IMR-90 (cell line): ENCODE measurements around the gene SECISBP2. TPM values are rescaled to one million over a fixed set of nuclear protein-coding genes. Genes with fewer than 3 reads are reported as not detected.
A peak's percentile ranks its signal among the peaks of the same experiment; 100 is the strongest.

Experiments used
- ATAC-seq: fragments of 200-7000 bp; cut with Tn5 transposase; 2 replicates; pipeline ENCODE4 v1.9.1; 2020; ENCODE audit warnings: low read depth, mild to moderate bottlenecking, moderate library complexity
- BruUV-seq: library from RNA; stranded (reverse); fragments of 400-500 nt; replicated peaks from 2 replicates; lab custom pipeline; 2021; lab: Mats Ljungman, UMichigan
- CTCF ChIA-PET: fragments of 300-600 bp; formaldehyde crosslinking; extraction: SDS; loops from one replicate; lab custom pipeline; 2021; ENCODE audit warnings: antibody characterized with exemption; lab: Yijun Ruan, JAX
- POLR2A ChIA-PET: fragments of 300-600 bp; sonication (Branson Sonifier 250); formaldehyde crosslinking; loops from one replicate; lab custom pipeline; 2022; ENCODE audit warnings: antibody characterized with exemption; ENCODE audit not compliant: unreplicated experiment; lab: Charles Lee
- DNase-seq: peaks from one replicate; pipeline ENCODE4 v3.0.0; 2013
- H2AFZ ChIP-seq: replicated peaks from 2 replicates; pipeline ENCODE3; 2013; ENCODE audit warnings: low read length, mild to moderate bottlenecking; ENCODE audit not compliant: poor library complexity
- H2AK5ac ChIP-seq: 2 replicates; pipeline ENCODE4 v1.6.1; 2013; ENCODE audit warnings: low read depth, low read length, inconsistent platforms
- H2AK9ac ChIP-seq: replicated peaks from 2 replicates; pipeline ENCODE3; 2013; ENCODE audit warnings: mild to moderate bottlenecking, low read depth, low read length, moderate library complexity; ENCODE audit not compliant: poor library complexity
- H2BK120ac ChIP-seq: 2 replicates; pipeline ENCODE4 v1.6.1; 2013; ENCODE audit warnings: low read depth, low read length, inconsistent platforms
- H2BK15ac ChIP-seq: 3 replicates; pipeline ENCODE4 v1.6.1; 2013; ENCODE audit warnings: low read depth, low read length, inconsistent platforms
- H2BK20ac ChIP-seq: 2 replicates; pipeline ENCODE4 v1.6.1; 2013; ENCODE audit warnings: low read depth, mild to moderate bottlenecking, inconsistent platforms, low read length, moderate library complexity
- H2BK5ac ChIP-seq: 2 replicates; pipeline ENCODE4 v1.6.1; 2013; ENCODE audit warnings: mild to moderate bottlenecking, low read depth, low read length, inconsistent platforms; ENCODE audit not compliant: poor library complexity, severe bottlenecking
- H3K14ac ChIP-seq: replicated peaks from 2 replicates; pipeline ENCODE4 v1.6.1; 2013; ENCODE audit warnings: low read depth, low read length, inconsistent platforms
- H3K18ac ChIP-seq: 2 replicates; pipeline ENCODE4 v1.6.1; 2013; ENCODE audit warnings: low read depth, low read length, control low read depth
- H3K23ac ChIP-seq: 2 replicates; pipeline ENCODE4 v1.6.1; 2013; ENCODE audit warnings: low read depth, low read length, inconsistent platforms
- H3K27ac ChIP-seq: 2 replicates; pipeline ENCODE4 v1.5.1; 2013; ENCODE audit warnings: mild to moderate bottlenecking, control low read depth, low read length; ENCODE audit not compliant: insufficient read depth
- H3K27me3 ChIP-seq: 2 replicates; pipeline ENCODE4 v1.6.1; 2013; ENCODE audit warnings: low read length; ENCODE audit not compliant: control insufficient read depth, insufficient read depth
- H3K36me3 ChIP-seq: 2 replicates; pipeline ENCODE4 v1.6.1; 2013; ENCODE audit warnings: low read length, mixed read lengths; ENCODE audit not compliant: control insufficient read depth, insufficient read depth
- H3K4ac ChIP-seq: 2 replicates; pipeline ENCODE4 v1.6.1; 2013; ENCODE audit warnings: low read depth, low read length, inconsistent platforms
- H3K4me1 ChIP-seq: 2 replicates; pipeline ENCODE4 v1.6.1; 2013; ENCODE audit warnings: low read length, mixed read lengths; ENCODE audit not compliant: control insufficient read depth, insufficient read depth
- H3K4me2 ChIP-seq: 2 replicates; pipeline ENCODE4 v1.6.1; 2013; ENCODE audit warnings: low read depth, mild to moderate bottlenecking, control low read depth, low read length, moderate library complexity
- H3K4me3 ChIP-seq: 2 replicates; pipeline ENCODE4 v1.5.1; 2013; ENCODE audit warnings: low read depth, mild to moderate bottlenecking, control low read depth, low read length, moderate library complexity; ENCODE audit not compliant: insufficient read depth
- H3K56ac ChIP-seq: 2 replicates; pipeline ENCODE4 v1.6.1; 2013; ENCODE audit warnings: low read length, inconsistent platforms; ENCODE audit not compliant: insufficient read depth; ENCODE audit errors: extremely low read depth
- H3K79me1 ChIP-seq, 2 experiments: 2 replicates each; pipeline ENCODE4 v1.6.1; 2013; ENCODE audit warnings: low read length in 2 of 2, inconsistent platforms in 1 of 2, low read depth in 1 of 2
- H3K9ac ChIP-seq: 2 replicates; pipeline ENCODE4 v1.6.1; 2013; ENCODE audit warnings: low read depth, low read length, control low read depth
- H3K9me1 ChIP-seq: 2 replicates; pipeline ENCODE4 v1.6.1; 2013; ENCODE audit warnings: low read length, inconsistent platforms; ENCODE audit not compliant: insufficient read depth
- H3K9me3 ChIP-seq: 2 replicates; pipeline ENCODE4 v1.6.1; 2013; ENCODE audit warnings: low read length; ENCODE audit not compliant: control insufficient read depth, insufficient read depth
- H4K20me1 ChIP-seq: 2 replicates; pipeline ENCODE4 v1.6.1; 2013; ENCODE audit warnings: low read length, inconsistent platforms; ENCODE audit not compliant: insufficient read depth
- H4K5ac ChIP-seq: 2 replicates; pipeline ENCODE4 v1.6.1; 2013; ENCODE audit warnings: mild to moderate bottlenecking, low read depth, low read length, control low read depth
- H4K8ac ChIP-seq, 2 experiments: 2 replicates each; pipeline ENCODE4 v1.6.1; 2013; ENCODE audit warnings: low read depth in 2 of 2, low read length in 2 of 2, control low read depth in 1 of 2, inconsistent platforms in 1 of 2
- H4K91ac ChIP-seq: 2 replicates; pipeline ENCODE4 v1.6.1; 2013; ENCODE audit warnings: low read depth, low read length, inconsistent platforms; ENCODE audit not compliant: insufficient read depth
- CEBPB ChIP-seq: IDR thresholded peaks from 2 replicates; pipeline ENCODE4 v1.6.1; 2012; ENCODE audit warnings: low read depth, low read length, improper control_type of control experiment
- RCOR1 ChIP-seq: IDR thresholded peaks from 2 replicates; pipeline ENCODE4 v1.6.1; 2012; ENCODE audit warnings: mild to moderate bottlenecking, low read length, improper control_type of control experiment; ENCODE audit not compliant: insufficient replicate concordance
- WGBS, 2 experiments: methylation state at CpG; one replicate each; pipeline versions ENCODE4 v1.1.5 to v1.1.7; 2013; ENCODE audit warnings: missing lambda C conversion rate in 2 of 2; ENCODE audit not compliant: insufficient read length in 1 of 2; ENCODE audit errors: extremely low coverage in 2 of 2; 5-methylcytosine and 5-hydroxymethylcytosine counted together
- dilution Hi-C: fragments of 300-500 bp; cut with HindIII; formaldehyde crosslinking; loops from one replicate; pipeline ENCODE4 v1.14.3; 2018; ENCODE audit warnings: low sequenced_read_pairs; ENCODE audit not compliant: unreplicated experiment
- in situ Hi-C: fragments of 300-500 bp; cut with MboI; formaldehyde crosslinking; loops from 3 replicates; pipeline ENCODE4 v1.14.3; 2019; ENCODE audit warnings: low sequenced_read_pairs, inconsistent platforms, mixed read lengths
- intact Hi-C: fragments of 100-400 bp; cut with micrococcal nuclease; formaldehyde crosslinking; loops from 2 replicates; pipeline ENCODE4 v1.10.0; 2022
- polyA plus RNA-seq, 3 experiments: library from polyadenylated mRNA; depleted of rRNA; stranded (reverse); fragments of >200 nt; gene quantifications; 2 replicates each; pipeline ENCODE4 v1.2.3, GENCODE V29; 2012; ENCODE audit warnings: low replicate concordance in 1 of 3
- total RNA-seq: library from RNA; depleted of rRNA; stranded (reverse); fragments of >200 nt; gene quantifications from 2 replicates; pipeline ENCODE4 v1.2.3, GENCODE V29; 2012
- TF ChIP-seq, protein P1 (sequence below): conservative IDR thresholded peaks from 2 replicates; pipeline ENCODE4 v1.5.1; 2012; ENCODE audit warnings: mild to moderate bottlenecking, low read depth, low read length, improper control_type of control experiment
- TF ChIP-seq, protein P2 (sequence below): fragments of 150-350 bp; IDR thresholded peaks from 2 replicates; pipeline ENCODE4 v1.6.1; 2017; ENCODE audit warnings: mild to moderate bottlenecking, antibody characterized with exemption, low read length, low read depth

Gene SECISBP2
- total and polyA plus RNA-seq, 2 of the 4 experiments (the other 2 are of a cell fraction) = 16.4 to 18.8 TPM

DNA sequence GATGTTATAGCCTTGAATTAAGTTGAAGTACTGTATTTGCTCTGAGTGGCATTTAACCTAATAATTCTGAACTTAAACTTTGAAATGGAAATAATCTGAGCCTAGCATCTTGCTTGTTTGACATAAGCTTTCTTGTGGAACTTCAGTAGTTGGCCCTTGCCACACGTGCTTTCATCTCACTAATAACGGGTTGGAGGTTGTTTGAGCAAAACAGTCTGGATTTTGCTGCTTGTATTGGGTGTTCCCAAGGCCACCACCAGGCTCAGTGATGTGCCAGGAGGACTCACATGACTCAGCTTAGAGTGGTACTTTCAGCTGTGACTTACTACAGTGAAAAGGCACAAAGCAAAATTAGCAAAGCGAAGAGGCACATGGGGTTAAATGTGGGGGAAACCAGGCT lies 35.7 kb downstream of the SECISBP2 start:
- Histone ChIP-seq H3K4ac (no peak overlapping the region), H2AFZ (no peak overlapping the region), H3K4me2 (no peak overlapping the region), H3K14ac (no peak overlapping the region), H3K9me1 (peaks cover 3% of the 10 kb centered on the region; the same call in 1 of the 2 replicates), H3K56ac (no peak overlapping the region), H2BK20ac (no peak overlapping the region), H4K91ac (no peak overlapping the region), H3K23ac (no peak overlapping the region), H2AK5ac (no peak overlapping the region), H3K4me3 (no peak overlapping the region), H3K18ac (no peak overlapping the region), H3K79me1 (peaks cover 4 to 20% of the 10 kb centered on the region in 2 experiments; a peak in 3 of 4 replicates), H3K9ac (no peak overlapping the region), H3K4me1 (no peaks in the 10 kb centered on the region; the same call in 1 of the 2 replicates), H4K8ac (no peak overlapping the region), H4K20me1 (no peaks in the 10 kb centered on the region; the same call in 1 of the 2 replicates), H3K9me3 (no peaks in the 10 kb centered on the region), H3K27ac (no peak overlapping the region), H2BK15ac (no peak overlapping the region), H3K36me3 (peaks cover 68% of the 10 kb centered on the region), H2BK120ac (no peak overlapping the region), H3K27me3 (no peaks in the 10 kb centered on the region), H2AK9ac (no peak overlapping the region), H2BK5ac (no peak overlapping the region), H4K5ac (no peak overlapping the region)
- TF ChIP-seq, protein P1, sequence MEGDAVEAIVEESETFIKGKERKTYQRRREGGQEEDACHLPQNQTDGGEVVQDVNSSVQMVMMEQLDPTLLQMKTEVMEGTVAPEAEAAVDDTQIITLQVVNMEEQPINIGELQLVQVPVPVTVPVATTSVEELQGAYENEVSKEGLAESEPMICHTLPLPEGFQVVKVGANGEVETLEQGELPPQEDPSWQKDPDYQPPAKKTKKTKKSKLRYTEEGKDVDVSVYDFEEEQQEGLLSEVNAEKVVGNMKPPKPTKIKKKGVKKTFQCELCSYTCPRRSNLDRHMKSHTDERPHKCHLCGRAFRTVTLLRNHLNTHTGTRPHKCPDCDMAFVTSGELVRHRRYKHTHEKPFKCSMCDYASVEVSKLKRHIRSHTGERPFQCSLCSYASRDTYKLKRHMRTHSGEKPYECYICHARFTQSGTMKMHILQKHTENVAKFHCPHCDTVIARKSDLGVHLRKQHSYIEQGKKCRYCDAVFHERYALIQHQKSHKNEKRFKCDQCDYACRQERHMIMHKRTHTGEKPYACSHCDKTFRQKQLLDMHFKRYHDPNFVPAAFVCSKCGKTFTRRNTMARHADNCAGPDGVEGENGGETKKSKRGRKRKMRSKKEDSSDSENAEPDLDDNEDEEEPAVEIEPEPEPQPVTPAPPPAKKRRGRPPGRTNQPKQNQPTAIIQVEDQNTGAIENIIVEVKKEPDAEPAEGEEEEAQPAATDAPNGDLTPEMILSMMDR = 0 out of 2 replicates have a peak, but pooled peaks have one; percentile 2
- TF ChIP-seq CEBPB (no peak), RCOR1 (no peak)
- TF ChIP-seq, protein P2, sequence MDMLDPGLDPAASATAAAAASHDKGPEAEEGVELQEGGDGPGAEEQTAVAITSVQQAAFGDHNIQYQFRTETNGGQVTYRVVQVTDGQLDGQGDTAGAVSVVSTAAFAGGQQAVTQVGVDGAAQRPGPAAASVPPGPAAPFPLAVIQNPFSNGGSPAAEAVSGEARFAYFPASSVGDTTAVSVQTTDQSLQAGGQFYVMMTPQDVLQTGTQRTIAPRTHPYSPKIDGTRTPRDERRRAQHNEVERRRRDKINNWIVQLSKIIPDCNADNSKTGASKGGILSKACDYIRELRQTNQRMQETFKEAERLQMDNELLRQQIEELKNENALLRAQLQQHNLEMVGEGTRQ = no peak
- intact Hi-C loops = no loop called here
- CTCF ChIA-PET = no interaction called here
- in situ Hi-C loops = no loop called here
- POLR2A ChIA-PET = no interaction called here
- no peak for DNase-seq
- no peak; the same call in 1 of the 2 replicates for ATAC-seq
- dilution Hi-C loops = no loop called here
- no CpG with 5 or more reads among the region's 3 CpGs for WGBS, 2 experiments
- BruUV-seq = no TSS peak
